HEK293 (cell line): ENCODE results near the gene COL25A1.

ENCODE experiments used
- CTCF ChIA-PET: fragments of 350-600 bp; formaldehyde crosslinking; extraction: SDS; loops from one replicate; lab custom pipeline; 2021; ENCODE audit warnings: antibody characterized with exemption; lab: Yijun Ruan, JAX
- POLR2A ChIA-PET: fragments of 300-600 bp; formaldehyde crosslinking; extraction: SDS; loops from one replicate; lab custom pipeline; 2020; ENCODE audit warnings: antibody characterized with exemption, inconsistent platforms; lab: Yijun Ruan, JAX
- H3K27ac ChIP-seq: fragments of 200-500 bp; sonication (Bioruptor generic); 2 replicates; pipeline ENCODE4 v1.5.1; 2014; ENCODE audit warnings: low read depth, low read length, control low read depth, inconsistent platforms; ENCODE audit errors: extremely low read depth
- H3K36me3 ChIP-seq, 2 experiments: fragments of 200-500 bp in 1 of 2; sonication (Bioruptor generic) in 1 of 2; 1 replicate in 1 of 2; 2 replicates in 1 of 2; pipeline ENCODE4 v1.5.1; 2014 to 2017; ENCODE audit warnings: inconsistent platforms in 2 of 2, low read length in 2 of 2; ENCODE audit not compliant: control insufficient read depth in 2 of 2, insufficient read depth in 1 of 2
- H3K4me1 ChIP-seq: fragments of 200-500 bp; sonication (Bioruptor generic); 2 replicates; pipeline ENCODE4 v1.5.1; 2014; ENCODE audit warnings: mild to moderate bottlenecking, low read length, inconsistent platforms; ENCODE audit not compliant: control insufficient read depth, insufficient read depth
- H3K4me3 ChIP-seq: 2 replicates; pipeline ENCODE4 v1.5.1; 2011; ENCODE audit warnings: low read depth, mild to moderate bottlenecking, control low read depth, low read length, moderate library complexity
- H3K9me3 ChIP-seq: fragments of 200-500 bp; sonication (Bioruptor generic); 2 replicates; pipeline ENCODE4 v1.5.1; 2014; ENCODE audit warnings: low read depth, low read length, inconsistent platforms; ENCODE audit not compliant: control insufficient read depth, insufficient read depth
- GLI2 ChIP-seq: fragments of 450-650 bp; formaldehyde crosslinking; IDR thresholded peaks from 2 replicates; pipeline ENCODE4; 2017; ENCODE audit warnings: missing biosample characterization, missing genetic modification characterization, low read depth, borderline replicate concordance
- MEIS1 ChIP-seq: sonication (generic); formaldehyde crosslinking; IDR thresholded peaks from 2 replicates; pipeline ENCODE4 v1.8.1; 2022; ENCODE audit warnings: missing genetic modification reagents, mild to moderate bottlenecking, borderline replicate concordance
- REST ChIP-seq: fragments of 450-650 bp; formaldehyde crosslinking; IDR thresholded peaks from 2 replicates; pipeline ENCODE4 v1.5.1; 2016; ENCODE audit warnings: missing biosample characterization, missing genetic modification characterization
- TCF7L2 ChIP-seq: IDR thresholded peaks from 2 replicates; pipeline ENCODE4 v1.6.1; 2011; ENCODE audit warnings: low read depth, mild to moderate bottlenecking, inconsistent platforms, low read length, moderate library complexity, borderline replicate concordance
- YY1 ChIP-seq: fragments of 450-650 bp; formaldehyde crosslinking; IDR thresholded peaks from 2 replicates; pipeline ENCODE4 v1.5.1; 2018; ENCODE audit warnings: missing biosample characterization, missing genetic modification characterization
- ZBTB20 ChIP-seq: fragments of 450-650 bp; formaldehyde crosslinking; IDR thresholded peaks from 2 replicates; pipeline ENCODE4 v1.5.1; 2016; ENCODE audit warnings: missing biosample characterization, missing genetic modification characterization
- ZEB2 ChIP-seq: fragments of 450-650 bp; formaldehyde crosslinking; IDR thresholded peaks from 2 replicates; pipeline ENCODE4 v1.5.1; 2016; ENCODE audit warnings: missing biosample characterization, missing genetic modification characterization
- ZFHX2 ChIP-seq: fragments of 450-650 bp; formaldehyde crosslinking; conservative IDR thresholded peaks from 2 replicates; pipeline ENCODE4 v1.5.1; 2016; ENCODE audit warnings: missing biosample characterization, missing genetic modification characterization
- ZNF121 ChIP-seq: fragments of 450-650 bp; formaldehyde crosslinking; IDR thresholded peaks from 2 replicates; pipeline ENCODE4 v1.5.1; 2016; ENCODE audit warnings: missing biosample characterization, missing genetic modification characterization
- ZNF157 ChIP-seq: fragments of 450-650 bp; formaldehyde crosslinking; IDR thresholded peaks from 2 replicates; pipeline ENCODE4 v1.5.1; 2016; ENCODE audit warnings: missing biosample characterization, missing genetic modification characterization
- ZNF426 ChIP-seq: fragments of 450-650 bp; formaldehyde crosslinking; IDR thresholded peaks from 2 replicates; pipeline ENCODE4 v1.5.1; 2017; ENCODE audit warnings: missing biosample characterization, missing genetic modification characterization, mild to moderate bottlenecking, inconsistent platforms, moderate library complexity
- ZNF433 ChIP-seq: fragments of 450-650 bp; formaldehyde crosslinking; IDR thresholded peaks from 2 replicates; pipeline ENCODE4 v1.5.1; 2016; ENCODE audit warnings: missing biosample characterization, missing genetic modification characterization, low read depth
- ZNF544 ChIP-seq: fragments of 450-650 bp; formaldehyde crosslinking; IDR thresholded peaks from 2 replicates; pipeline ENCODE4 v1.5.0; 2017; ENCODE audit warnings: missing biosample characterization, missing genetic modification characterization
- ZNF561 ChIP-seq: fragments of 450-650 bp; IDR thresholded peaks from 2 replicates; pipeline ENCODE4 v1.5.1; 2018; ENCODE audit warnings: missing biosample characterization, missing genetic modification characterization, borderline replicate concordance
- ZNF600 ChIP-seq: fragments of 450-650 bp; formaldehyde crosslinking; IDR thresholded peaks from 2 replicates; pipeline ENCODE4 v1.5.1; 2016; ENCODE audit warnings: missing biosample characterization, missing genetic modification characterization
- ZNF621 ChIP-seq: fragments of 450-650 bp; formaldehyde crosslinking; IDR thresholded peaks from 2 replicates; pipeline ENCODE4 v1.5.1; 2017; ENCODE audit warnings: missing biosample characterization, missing genetic modification characterization
- ZNF624 ChIP-seq: fragments of 450-650 bp; formaldehyde crosslinking; IDR thresholded peaks from 2 replicates; pipeline ENCODE4 v1.5.1; 2017; ENCODE audit warnings: missing biosample characterization, missing genetic modification characterization
- ZNF792 ChIP-seq: fragments of 450-650 bp; formaldehyde crosslinking; IDR thresholded peaks from 2 replicates; pipeline ENCODE4 v1.5.1; 2016; ENCODE audit warnings: missing biosample characterization, missing genetic modification characterization
- ZSCAN16 ChIP-seq: fragments of 450-650 bp; formaldehyde crosslinking; IDR thresholded peaks from 2 replicates; pipeline ENCODE4 v1.5.1; 2016; ENCODE audit warnings: missing biosample characterization, missing genetic modification characterization
- ZSCAN23 ChIP-seq: fragments of 450-650 bp; formaldehyde crosslinking; IDR thresholded peaks from 2 replicates; pipeline ENCODE4 v1.5.1; 2016; ENCODE audit warnings: missing biosample characterization, missing genetic modification characterization
- TF ChIP-seq, protein P1 (sequence below): fragments of 450-650 bp; formaldehyde crosslinking; IDR thresholded peaks from 2 replicates; pipeline ENCODE4 v1.5.1; 2016; ENCODE audit warnings: missing biosample characterization, missing genetic modification characterization
- TF ChIP-seq, protein P2 (sequence below): fragments of 450-650 bp; formaldehyde crosslinking; IDR thresholded peaks from 2 replicates; pipeline ENCODE4 v1.5.1; 2016; ENCODE audit warnings: missing biosample characterization, missing genetic modification characterization
- TF ChIP-seq, protein P3 (sequence below): IDR thresholded peaks from 2 replicates; pipeline ENCODE4 v1.6.1; 2011; ENCODE audit warnings: mild to moderate bottlenecking, low read depth, low read length, borderline replicate concordance
- TF ChIP-seq, protein P4 (sequence below): fragments of 450-650 bp; formaldehyde crosslinking; IDR thresholded peaks from 2 replicates; pipeline ENCODE4 v1.5.1; 2016; ENCODE audit warnings: missing biosample characterization, missing genetic modification characterization

The COL25A1 gene

DNA sequence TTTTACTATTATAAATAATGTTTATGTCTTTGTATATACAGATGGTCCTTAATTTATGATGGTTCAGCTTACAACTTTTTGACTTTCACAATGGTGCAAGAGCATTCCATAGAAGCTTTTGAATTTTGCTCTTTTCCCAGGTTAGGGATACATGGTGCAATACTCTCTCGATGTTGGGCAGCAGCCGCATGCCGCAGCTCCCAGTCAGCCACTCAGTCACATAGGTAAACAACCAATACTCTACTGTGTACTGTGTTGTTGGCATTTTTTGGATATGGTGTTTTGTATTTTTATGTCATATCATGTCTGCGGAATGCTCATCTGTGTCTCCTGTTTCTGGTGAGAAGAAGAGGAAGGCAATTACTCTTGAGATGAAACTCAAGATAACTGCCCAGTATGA is 281.6 kb downstream of the COL25A1 start:
- no peak overlapping the region for H3K4me3 ChIP-seq
- POLR2A ChIA-PET = no interaction called here
- H3K4me1 ChIP-seq = no peaks in the 10 kb centered on the region
- no peak overlapping the region for H3K27ac ChIP-seq
- CTCF ChIA-PET = no interaction called here
- TF ChIP-seq ZNF792 (tag by site-specific recombination) (no peak), ZSCAN23 (tag by site-specific recombination) (no peak), ZNF157 (tag by site-specific recombination) (no peak), GLI2 (no peak), ZNF426 (no peak)
- no peaks in the 10 kb centered on the region for H3K36me3 ChIP-seq
- H3K9me3 ChIP-seq = no peaks in the 10 kb centered on the region

DNA sequence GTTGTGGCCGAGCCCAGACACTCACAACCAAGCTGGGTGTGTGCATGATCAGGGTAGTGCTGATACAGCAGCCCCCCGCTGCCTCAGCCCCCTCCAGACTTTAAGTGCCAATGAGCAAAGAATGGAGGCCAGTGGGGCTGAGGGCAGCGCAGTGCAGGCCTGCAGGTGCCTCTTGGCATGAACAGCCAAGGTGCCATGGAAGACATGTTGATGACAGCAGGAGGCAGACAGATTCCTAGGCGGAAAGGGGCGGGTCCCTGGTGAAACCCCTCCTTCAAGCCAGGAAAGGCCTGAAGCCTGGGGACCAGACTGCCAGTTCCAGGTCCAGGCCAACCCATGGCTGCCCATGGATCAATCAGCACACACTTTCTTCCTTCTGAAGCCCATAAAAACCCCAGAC is 286.3 kb downstream of the COL25A1 start:
- ChIA-PET POLR2A (no interaction called here), CTCF (no interaction called here)
- H3K27ac ChIP-seq = no peak overlapping the region
- H3K9me3 ChIP-seq = no peaks in the 10 kb centered on the region
- TF ChIP-seq YY1 (tag by site-specific recombination) (no peak), ZNF121 (no peak), MEIS1 (CRISPR knock-in tag) (no peak), ZNF561 (tag by site-specific recombination) (no peak), TCF7L2 (no peak), ZBTB20 (tag by site-specific recombination) (no peak), ZNF600 (tag by site-specific recombination) (no peak), ZNF433 (tag by site-specific recombination) (no peak), ZFHX2 (no peak), ZNF624 (tag by site-specific recombination) (no peak)
- TF ChIP-seq, protein P1, sequence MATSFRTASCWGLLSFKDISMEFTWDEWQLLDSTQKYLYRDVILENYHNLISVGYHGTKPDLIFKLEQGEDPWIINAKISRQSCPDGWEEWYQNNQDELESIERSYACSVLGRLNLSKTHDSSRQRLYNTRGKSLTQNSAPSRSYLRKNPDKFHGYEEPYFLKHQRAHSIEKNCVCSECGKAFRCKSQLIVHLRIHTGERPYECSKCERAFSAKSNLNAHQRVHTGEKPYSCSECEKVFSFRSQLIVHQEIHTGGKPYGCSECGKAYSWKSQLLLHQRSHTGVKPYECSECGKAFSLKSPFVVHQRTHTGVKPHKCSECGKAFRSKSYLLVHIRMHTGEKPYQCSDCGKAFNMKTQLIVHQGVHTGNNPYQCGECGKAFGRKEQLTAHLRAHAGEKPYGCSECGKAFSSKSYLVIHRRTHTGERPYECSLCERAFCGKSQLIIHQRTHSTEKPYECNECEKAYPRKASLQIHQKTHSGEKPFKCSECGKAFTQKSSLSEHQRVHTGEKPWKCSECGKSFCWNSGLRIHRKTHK = no peak
- TF ChIP-seq, protein P2, sequence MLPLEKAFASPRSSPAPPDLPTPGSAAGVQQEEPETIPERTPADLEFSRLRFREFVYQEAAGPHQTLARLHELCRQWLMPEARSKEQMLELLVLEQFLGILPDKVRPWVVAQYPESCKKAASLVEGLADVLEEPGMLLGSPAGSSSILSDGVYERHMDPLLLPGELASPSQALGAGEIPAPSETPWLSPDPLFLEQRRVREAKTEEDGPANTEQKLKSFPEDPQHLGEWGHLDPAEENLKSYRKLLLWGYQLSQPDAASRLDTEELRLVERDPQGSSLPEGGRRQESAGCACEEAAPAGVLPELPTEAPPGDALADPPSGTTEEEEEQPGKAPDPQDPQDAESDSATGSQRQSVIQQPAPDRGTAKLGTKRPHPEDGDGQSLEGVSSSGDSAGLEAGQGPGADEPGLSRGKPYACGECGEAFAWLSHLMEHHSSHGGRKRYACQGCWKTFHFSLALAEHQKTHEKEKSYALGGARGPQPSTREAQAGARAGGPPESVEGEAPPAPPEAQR = no peak
- TF ChIP-seq, protein P3, sequence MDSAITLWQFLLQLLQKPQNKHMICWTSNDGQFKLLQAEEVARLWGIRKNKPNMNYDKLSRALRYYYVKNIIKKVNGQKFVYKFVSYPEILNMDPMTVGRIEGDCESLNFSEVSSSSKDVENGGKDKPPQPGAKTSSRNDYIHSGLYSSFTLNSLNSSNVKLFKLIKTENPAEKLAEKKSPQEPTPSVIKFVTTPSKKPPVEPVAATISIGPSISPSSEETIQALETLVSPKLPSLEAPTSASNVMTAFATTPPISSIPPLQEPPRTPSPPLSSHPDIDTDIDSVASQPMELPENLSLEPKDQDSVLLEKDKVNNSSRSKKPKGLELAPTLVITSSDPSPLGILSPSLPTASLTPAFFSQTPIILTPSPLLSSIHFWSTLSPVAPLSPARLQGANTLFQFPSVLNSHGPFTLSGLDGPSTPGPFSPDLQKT = no peak
- TF ChIP-seq, protein P4, sequence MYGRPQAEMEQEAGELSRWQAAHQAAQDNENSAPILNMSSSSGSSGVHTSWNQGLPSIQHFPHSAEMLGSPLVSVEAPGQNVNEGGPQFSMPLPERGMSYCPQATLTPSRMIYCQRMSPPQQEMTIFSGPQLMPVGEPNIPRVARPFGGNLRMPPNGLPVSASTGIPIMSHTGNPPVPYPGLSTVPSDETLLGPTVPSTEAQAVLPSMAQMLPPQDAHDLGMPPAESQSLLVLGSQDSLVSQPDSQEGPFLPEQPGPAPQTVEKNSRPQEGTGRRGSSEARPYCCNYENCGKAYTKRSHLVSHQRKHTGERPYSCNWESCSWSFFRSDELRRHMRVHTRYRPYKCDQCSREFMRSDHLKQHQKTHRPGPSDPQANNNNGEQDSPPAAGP (tag by site-specific recombination) = no peak
- no peaks in the 10 kb centered on the region for H3K36me3 ChIP-seq
- no peak overlapping the region for H3K4me3 ChIP-seq
- no peaks in the 10 kb centered on the region for H3K4me1 ChIP-seq

DNA sequence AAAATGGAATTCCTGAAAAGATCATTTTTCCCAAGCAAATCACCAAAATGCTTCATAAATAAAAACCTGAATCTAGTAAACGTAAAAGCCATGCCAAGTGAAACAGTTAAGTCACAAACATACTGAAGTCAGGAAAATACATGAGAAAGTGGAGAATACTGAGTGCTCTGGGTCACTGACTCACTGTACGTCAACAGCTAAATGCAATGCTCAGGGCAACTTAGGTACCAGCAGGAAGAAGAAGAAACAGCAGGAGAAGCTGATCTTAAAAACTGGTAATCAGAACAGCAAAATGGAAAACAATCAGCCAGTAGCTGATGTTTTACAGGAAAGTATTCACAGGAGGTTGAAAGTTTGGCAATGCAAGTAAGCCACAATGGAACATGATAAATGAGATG is 287.0 kb downstream of the COL25A1 start:
- Histone ChIP-seq H3K9me3 (no peaks in the 10 kb centered on the region), H3K4me3 (no peak overlapping the region), H3K27ac (no peak overlapping the region), H3K4me1 (no peaks in the 10 kb centered on the region), H3K36me3 (no peaks in the 10 kb centered on the region)
- CTCF ChIA-PET = no interaction called here
- no peak for TF ChIP-seq ZEB2 (tag by site-specific recombination)
- TF ChIP-seq ZNF544 (tag by site-specific recombination) = no peak
- TF ChIP-seq ZNF433 (tag by site-specific recombination) = no peak
- no peak for TF ChIP-seq ZSCAN16
- TF ChIP-seq ZNF621 (tag by site-specific recombination) = no peak
- no peak for TF ChIP-seq REST (tag by site-specific recombination)
- no peak for TF ChIP-seq ZNF157 (tag by site-specific recombination)
- POLR2A ChIA-PET = no interaction called here
